Activated CD4-positive, alpha-beta memory T cell treated with anti-CD3 and anti-CD28 coated beads for 36 hours (primary cell): ENCODE data around the gene TPGS1. TPM values are rescaled to one million over a fixed set of nuclear protein-coding genes. Genes with fewer than 3 reads are reported as not detected.

Source experiments
- CTCF ChIA-PET: fragments of 350-600 bp; sonication (Branson Sonifier 250); formaldehyde crosslinking; loops from one replicate; lab custom pipeline; 2021; ENCODE audit warnings: antibody characterized with exemption, inconsistent platforms; lab: Charles Lee
- POLR2A ChIA-PET: fragments of 350-600 bp; sonication (Branson Sonifier 250); formaldehyde crosslinking; loops from one replicate; lab custom pipeline; 2021; ENCODE audit warnings: antibody characterized with exemption; lab: Charles Lee
- DNase-seq: peaks from one replicate; pipeline ENCODE4 v3.0.0-alpha.2; 2020
- H3K27ac Mint-ChIP-seq: one replicate; pipeline ENCODE4 v1.8.0; 2021; ENCODE audit warnings: mixed read lengths
- H3K27me3 Mint-ChIP-seq: one replicate; pipeline ENCODE4 v1.8.0; 2021; ENCODE audit warnings: mixed read lengths
- H3K36me3 Mint-ChIP-seq: one replicate; pipeline ENCODE4 v1.8.0; 2021; ENCODE audit warnings: mixed read lengths
- H3K4me1 Mint-ChIP-seq: one replicate; pipeline ENCODE4 v1.8.0; 2021; ENCODE audit warnings: low read depth, mixed read lengths
- H3K4me3 Mint-ChIP-seq: one replicate; pipeline ENCODE4 v1.8.0; 2021; ENCODE audit warnings: mild to moderate bottlenecking, mixed read lengths
- H3K9me3 Mint-ChIP-seq: one replicate; pipeline ENCODE4 v1.8.0; 2021; ENCODE audit warnings: mixed read lengths
- intact Hi-C: fragments of 100-400 bp; cut with micrococcal nuclease; formaldehyde crosslinking; loops from one replicate; pipeline ENCODE4 v1.15.1; 2023
- total RNA-seq, 2 experiments: library from RNA; stranded (reverse); gene quantifications; one replicate each; pipeline ENCODE4 v1.2.3, GENCODE V29; 2021

The TPGS1 gene
- total RNA-seq, 2 experiments from 2014 or later, result 8.1 to 8.5 TPM

DNA sequence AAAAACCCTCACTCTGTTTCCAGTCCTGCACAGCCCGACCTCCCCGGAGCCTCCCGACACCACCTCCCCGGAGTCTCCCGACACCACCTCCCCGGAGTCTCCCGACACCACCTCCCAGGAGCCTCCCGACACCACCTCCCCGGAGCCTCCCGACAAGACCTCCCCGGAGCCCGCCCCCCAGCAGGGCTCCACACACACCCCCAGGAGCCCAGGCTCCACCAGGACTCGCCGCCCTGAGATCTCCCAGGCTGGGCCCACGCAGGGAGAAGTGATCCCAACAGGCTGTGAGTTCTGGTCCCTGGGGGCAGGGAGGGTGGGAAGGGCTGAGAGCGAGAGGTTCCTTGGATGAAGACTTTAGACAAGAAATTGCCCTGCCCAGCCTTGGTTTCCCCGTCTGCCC is 5.7 kb upstream of the TPGS1 start:
- POLR2A ChIA-PET, result no interaction called here
- H3K36me3 Mint-ChIP-seq, result no peaks in the 10 kb centered on the region
- H3K4me3 Mint-ChIP-seq, result no peak overlapping the region
- H3K27me3 Mint-ChIP-seq, result peaks cover 11% of the 10 kb centered on the region
- intact Hi-C loops, result no loop called here
- no peak overlapping the region for H3K27ac Mint-ChIP-seq
- H3K4me1 Mint-ChIP-seq, result peaks cover 9% of the 10 kb centered on the region
- H3K9me3 Mint-ChIP-seq, result no peaks in the 10 kb centered on the region
- DNase-seq, result no peak
- CTCF ChIA-PET, result no interaction called here

GRCh38 chr19:504616-505015 is 2.7 kb upstream of the TPGS1 start:
- no peak overlapping the region for H3K27ac Mint-ChIP-seq
- ChIA-PET POLR2A (no interaction called here), CTCF (no interaction called here)
- H3K9me3 Mint-ChIP-seq, result no peaks in the 10 kb centered on the region
- no peaks in the 10 kb centered on the region for H3K36me3 Mint-ChIP-seq
- no peak overlapping the region for H3K4me3 Mint-ChIP-seq
- H3K4me1 Mint-ChIP-seq, result peaks cover 26% of the 10 kb centered on the region
- DNase-seq, result no peak
- no peaks in the 10 kb centered on the region for H3K27me3 Mint-ChIP-seq
- intact Hi-C loops, result no loop called here

DNA sequence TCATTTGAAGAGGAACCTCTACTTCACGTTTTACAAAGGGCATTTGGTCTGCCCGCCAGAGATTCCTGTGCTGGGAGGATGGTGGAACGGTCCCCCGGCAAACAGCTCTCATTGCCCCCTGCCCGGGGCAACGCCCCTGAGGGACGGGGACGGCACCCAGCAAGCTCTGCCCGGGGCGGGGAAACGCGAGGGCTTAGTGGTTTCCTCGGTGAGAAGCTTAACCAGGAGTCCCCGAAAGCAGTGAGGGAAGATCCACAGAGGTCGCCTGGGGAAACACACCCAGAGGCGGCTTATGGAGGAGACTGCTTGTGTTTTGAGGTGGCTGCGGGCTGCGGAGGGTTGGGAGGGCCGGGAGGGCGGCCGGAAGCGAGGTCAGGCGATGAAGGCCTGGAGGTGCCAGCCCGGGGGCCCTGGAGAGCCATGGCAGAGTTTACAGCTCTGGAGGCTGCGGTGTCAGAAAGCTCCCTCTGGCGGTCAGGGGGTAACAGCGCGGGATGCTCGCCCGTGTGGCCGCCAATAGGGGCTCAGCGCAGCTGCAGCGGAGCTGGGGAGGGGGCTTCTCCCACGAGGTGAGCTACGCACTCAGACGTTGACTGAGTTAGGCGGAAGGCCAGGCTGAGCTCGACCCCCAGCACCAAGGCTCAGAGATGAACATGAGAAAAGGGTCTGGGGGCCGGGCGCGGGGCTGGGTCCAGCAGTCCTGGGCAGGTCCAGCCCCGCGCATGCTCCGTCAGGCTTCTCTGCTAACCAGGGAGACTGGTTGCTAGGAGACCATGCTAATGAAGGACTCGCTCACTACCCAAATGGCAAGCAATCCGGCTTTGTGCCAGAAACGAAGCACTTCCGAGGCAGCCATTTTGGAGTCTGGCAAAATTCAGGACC is 652 bp upstream of the TPGS1 start:
- Mint-ChIP-seq H3K36me3 (peaks cover 1% of the 10 kb centered on the region), H3K4me3 (peak overlapping the region; percentile 89), H3K4me1 (peaks cover 40% of the 10 kb centered on the region), H3K9me3 (no peaks in the 10 kb centered on the region), H3K27ac (peak overlapping the region; percentile 100), H3K27me3 (no peaks in the 10 kb centered on the region)
- intact Hi-C loops, result loop anchor here (1.0 to 2.0 kb wide), 6 partner anchors 17 to 291 kb away; partner anchors contain the start of genes BSG, MIER2 and PTBP1
- CTCF ChIA-PET, result interaction anchor here (0.7 to 2.2 kb wide), 21 partner anchors 9 to 260 kb away, joined by 3 to 26 read pairs (median 4); partner anchors contain the start of genes CDC34 and MADCAM1
- POLR2A ChIA-PET, result interaction anchor here (1.0 to 2.6 kb wide), 6 partner anchors 9 to 66 kb away, joined by 3 to 16 read pairs (median 4); partner anchors contain the start of gene CDC34
- peak; percentile 95 for DNase-seq

DNA sequence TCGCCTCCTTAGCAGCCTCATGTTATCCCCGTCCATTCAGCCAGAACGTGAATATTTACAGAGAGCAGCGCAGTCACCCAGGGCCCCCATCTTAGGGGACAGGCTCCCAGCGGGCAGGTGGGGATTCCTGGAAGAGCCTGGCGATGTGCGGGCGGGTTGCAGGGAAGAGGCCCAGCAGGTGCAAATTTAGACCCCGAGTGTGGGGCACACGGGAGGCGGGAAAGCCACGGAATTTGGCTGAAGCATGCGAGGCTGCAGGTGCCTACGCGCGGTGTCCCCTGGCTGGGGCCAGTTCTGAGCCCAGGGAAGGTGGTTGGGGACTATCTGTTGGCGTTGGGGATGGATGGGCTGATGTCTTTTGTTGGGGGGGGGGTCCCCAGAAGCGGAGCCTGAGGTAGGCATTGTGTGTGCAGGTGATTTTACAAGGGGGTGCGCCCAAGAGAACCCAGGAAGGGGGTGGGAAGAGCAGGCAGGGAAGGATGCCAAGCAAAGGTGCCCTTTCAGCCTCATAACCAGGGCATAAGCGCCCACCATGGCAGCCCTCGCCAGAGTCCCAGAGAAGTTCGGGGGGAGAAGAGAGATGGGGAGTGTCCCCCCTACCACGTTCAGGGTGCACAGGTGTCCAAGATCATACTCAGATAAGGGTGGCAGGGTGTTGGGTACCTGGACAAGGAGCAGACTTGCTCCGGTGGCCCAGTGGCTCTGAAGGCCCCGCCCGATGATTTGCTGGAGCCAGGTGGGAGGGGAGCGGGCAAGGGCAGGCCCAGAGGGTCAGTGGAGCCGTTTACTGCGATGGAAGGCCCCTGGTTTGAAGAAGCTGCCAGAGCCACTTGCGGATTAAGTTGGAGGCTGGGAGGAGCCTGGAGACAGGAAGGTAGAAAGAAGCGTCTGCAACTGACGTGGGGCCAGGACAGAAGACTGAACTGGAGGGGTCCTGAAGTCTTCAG is 1.2 kb downstream of the TPGS1 start:
- Mint-ChIP-seq H3K9me3 (no peaks in the 10 kb centered on the region), H3K4me1 (peaks cover 46% of the 10 kb centered on the region), H3K27ac (peak overlapping the region; percentile 100), H3K36me3 (peaks cover 1% of the 10 kb centered on the region), H3K27me3 (no peaks in the 10 kb centered on the region), H3K4me3 (peak overlapping the region; percentile 89)
- intact Hi-C loops, result no loop called here
- ChIA-PET CTCF (interaction anchor here (2.2 kb wide), 1 partner anchor 23 kb away, joined by 17 read pairs; the partner anchor contains the start of gene CDC34), POLR2A (interaction anchor here (2.2 to 2.6 kb wide), 2 partner anchors 20 to 23 kb away, joined by 13 to 16 read pairs; partner anchors contain the start of gene CDC34)
- DNase-seq, result no peak

- intact Hi-C loops, result loop anchor here (2.0 to 5.0 kb wide), 2 partner anchors 20 to 152 kb away; partner anchors contain the start of genes CDC34 and RNF126
- H3K27ac Mint-ChIP-seq, result peak overlapping the region; percentile 97
- peak; percentile 97 for DNase-seq
- peaks cover 44% of the 10 kb centered on the region for H3K4me1 Mint-ChIP-seq
- POLR2A ChIA-PET, result interaction anchor here (0.7 to 2.4 kb wide), 6 partner anchors 19 to 101 kb away, joined by 3 to 11 read pairs (median 6); partner anchors contain the start of gene CDC34
- H3K36me3 Mint-ChIP-seq, result peaks cover 1% of the 10 kb centered on the region
- peak overlapping the region; percentile 78 for H3K4me3 Mint-ChIP-seq
- no peaks in the 10 kb centered on the region for H3K27me3 Mint-ChIP-seq
- no peaks in the 10 kb centered on the region for H3K9me3 Mint-ChIP-seq
- CTCF ChIA-PET, result interaction anchor here (0.6 to 2.5 kb wide), 33 partner anchors 8 to 264 kb away, joined by 3 to 66 read pairs (median 5); partner anchors contain the start of genes BSG and CDC34
Observed at GRCh38 chr19:510606-511100, 3.4 kb downstream of the TPGS1 start.

- POLR2A ChIA-PET, result interaction anchor here (1.4 to 2.4 kb wide), 4 partner anchors 18 to 60 kb away, joined by 5 to 11 read pairs (median 8); partner anchors contain the start of gene CDC34
- DNase-seq, result peak; percentile 87
- intact Hi-C loops, result loop anchor here (2.0 to 5.0 kb wide), 2 partner anchors 20 to 151 kb away; partner anchors contain the start of genes CDC34 and RNF126
- H3K9me3 Mint-ChIP-seq, result no peaks in the 10 kb centered on the region
- H3K27me3 Mint-ChIP-seq, result no peaks in the 10 kb centered on the region
- peak overlapping the region; percentile 78 for H3K4me3 Mint-ChIP-seq
- peaks cover 1% of the 10 kb centered on the region for H3K36me3 Mint-ChIP-seq
- CTCF ChIA-PET, result interaction anchor here (0.6 to 2.5 kb wide), 31 partner anchors 8 to 264 kb away, joined by 3 to 66 read pairs (median 5); partner anchors contain the start of genes BSG and CDC34
- H3K4me1 Mint-ChIP-seq, result peaks cover 42% of the 10 kb centered on the region
- H3K27ac Mint-ChIP-seq, result peak overlapping the region; percentile 97
Observed at GRCh38 chr19:511101-511851, 4.0 kb downstream of the TPGS1 start.

DNA sequence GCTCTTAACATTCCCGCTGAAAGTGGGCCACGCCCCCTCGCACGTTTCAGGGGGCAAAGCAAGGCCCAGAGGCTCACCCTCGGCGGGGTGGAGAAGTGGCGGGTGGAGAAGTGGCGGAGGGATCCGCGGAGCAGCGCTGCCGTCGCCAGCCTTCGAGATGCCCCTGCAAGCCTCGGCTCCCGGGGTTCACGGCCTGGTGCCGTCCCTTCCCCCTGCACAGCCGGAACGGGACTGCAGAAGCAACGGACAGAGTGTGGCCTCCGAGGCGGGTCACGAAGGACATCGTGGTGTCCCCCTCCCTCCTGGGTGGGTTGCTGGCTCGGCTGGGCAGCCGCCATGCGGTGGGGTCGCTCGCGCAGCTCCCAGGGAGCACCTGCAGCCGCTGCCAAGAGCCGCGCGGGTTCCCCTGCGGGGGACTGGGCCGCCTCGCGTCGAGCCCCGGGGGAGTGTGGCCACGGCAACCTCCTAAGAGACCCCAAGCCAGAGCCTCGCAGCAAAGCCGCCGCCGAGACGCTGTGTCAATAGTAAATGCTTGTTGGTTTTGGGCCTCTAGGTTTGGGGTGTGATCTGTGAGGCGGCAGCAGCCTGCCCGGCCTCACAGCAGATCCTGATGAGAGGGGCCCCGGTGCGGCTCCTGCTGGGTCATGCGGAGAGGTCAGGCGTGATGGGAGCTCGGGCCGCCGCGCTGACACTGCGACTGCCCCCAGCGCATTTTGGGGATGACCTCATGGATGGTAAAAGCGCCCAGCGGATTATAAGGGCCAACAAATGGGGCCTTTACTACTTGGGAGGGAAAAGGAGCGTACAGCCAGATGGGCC is 5.5 kb downstream of the TPGS1 start:
- CTCF ChIA-PET, result no interaction called here
- Mint-ChIP-seq H3K9me3 (no peaks in the 10 kb centered on the region), H3K27me3 (no peaks in the 10 kb centered on the region), H3K27ac (no peak overlapping the region), H3K4me3 (no peak overlapping the region), H3K36me3 (peaks cover 1% of the 10 kb centered on the region), H3K4me1 (peaks cover 44% of the 10 kb centered on the region)
- intact Hi-C loops, result loop anchor here (5.0 kb wide), 1 partner anchor 150 kb away; the partner anchor contains the start of gene RNF126
- POLR2A ChIA-PET, result no interaction called here
- DNase-seq, result no peak

DNA sequence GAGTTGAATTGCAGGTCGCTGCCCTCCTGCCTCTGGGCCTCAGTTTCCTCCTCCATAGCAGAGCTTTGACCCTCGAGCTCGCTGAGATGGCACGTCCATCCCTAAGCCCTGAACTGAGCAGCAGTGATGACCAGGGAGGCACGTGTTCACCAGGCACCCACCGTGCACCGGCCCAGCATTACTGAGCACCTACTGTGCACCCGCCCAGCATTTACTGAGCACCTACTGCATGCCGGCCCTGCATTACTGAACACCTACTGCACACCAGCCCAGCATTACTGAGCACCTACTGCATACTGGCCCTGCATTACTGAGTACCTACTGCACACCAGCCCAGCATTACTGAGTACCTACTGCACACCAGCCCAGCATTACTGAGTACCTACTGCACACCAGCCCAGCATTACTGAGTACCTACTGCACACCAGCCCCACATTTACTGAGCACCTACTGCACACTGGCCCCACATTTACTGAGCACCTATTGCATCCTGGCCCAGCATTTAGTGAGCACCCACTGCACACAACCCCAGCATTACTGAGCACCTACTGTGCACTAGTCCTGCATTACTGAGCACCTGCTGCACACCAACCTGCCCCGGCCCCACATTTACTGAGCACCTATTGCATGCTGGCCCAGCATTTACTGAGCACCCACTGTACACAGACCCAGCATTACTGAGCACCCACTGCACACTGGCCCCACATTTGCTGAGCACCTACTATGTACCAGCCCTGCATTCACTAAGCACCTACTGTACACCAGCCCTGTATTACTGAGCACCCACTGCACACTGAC is 6.3 kb downstream of the TPGS1 start:
- intact Hi-C loops, result loop anchor here (5.0 kb wide), 1 partner anchor 149 kb away; the partner anchor contains the start of gene RNF126
- ChIA-PET CTCF (no interaction called here), POLR2A (no interaction called here)
- no peaks in the 10 kb centered on the region for H3K27me3 Mint-ChIP-seq
- peaks cover 36% of the 10 kb centered on the region for H3K4me1 Mint-ChIP-seq
- H3K9me3 Mint-ChIP-seq, result no peaks in the 10 kb centered on the region
- H3K27ac Mint-ChIP-seq, result no peak overlapping the region
- no peak for DNase-seq
- H3K36me3 Mint-ChIP-seq, result peaks cover 1% of the 10 kb centered on the region
- H3K4me3 Mint-ChIP-seq, result no peak overlapping the region

DNA sequence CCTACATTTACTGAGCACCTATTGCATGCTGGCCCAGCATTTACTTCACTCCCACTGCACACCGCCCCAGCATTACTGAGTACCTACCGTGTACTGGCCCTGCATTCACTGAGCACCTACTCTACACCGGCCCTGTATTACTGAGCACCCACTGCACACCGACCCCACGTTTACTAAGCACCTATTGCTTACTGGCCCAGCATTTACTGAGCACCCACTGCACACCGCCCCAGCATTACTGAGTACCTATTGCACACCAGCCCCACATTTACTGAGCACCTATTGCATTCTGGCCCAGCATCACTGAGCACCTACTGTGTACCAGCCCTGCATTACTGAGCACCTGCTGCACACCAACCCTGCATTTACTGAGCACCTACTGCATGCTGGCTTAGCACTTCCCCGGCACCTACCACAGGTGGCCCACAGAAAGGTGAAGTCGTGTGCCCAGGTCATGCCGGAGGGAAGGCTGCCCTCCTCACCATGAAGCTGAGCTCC is 6.9 kb downstream of the TPGS1 start:
- intact Hi-C loops, result loop anchor here (5.0 kb wide), 1 partner anchor 148 kb away; the partner anchor contains the start of gene RNF126
- DNase-seq, result no peak
- Mint-ChIP-seq H3K36me3 (peaks cover 1% of the 10 kb centered on the region), H3K27ac (no peak overlapping the region), H3K4me3 (no peak overlapping the region), H3K9me3 (no peaks in the 10 kb centered on the region), H3K27me3 (no peaks in the 10 kb centered on the region), H3K4me1 (peaks cover 29% of the 10 kb centered on the region)
- POLR2A ChIA-PET, result no interaction called here
- CTCF ChIA-PET, result no interaction called here
